Stomach (tissue), 4 donors: ENCODE data around the gene RFT1.

Experiments used
- EP300 ChIP-seq: sonication (generic); formaldehyde crosslinking; IDR thresholded peaks from one replicate; pipeline ENCODE4 v1.6.1; 2017; ENCODE audit warnings: antibody characterized with exemption
- POLR2A ChIP-seq, 4 donors: fragments of 450-650 bp; IDR thresholded peaks; one replicate each; pipeline ENCODE4 v1.6.1; 2016; ENCODE audit warnings: antibody characterized with exemption in 4 of 4, control low read depth in 2 of 4, mild to moderate bottlenecking in 1 of 4, moderate library complexity in 1 of 4
- POLR2AphosphoS5 ChIP-seq, 3 donors: sonication (generic); formaldehyde crosslinking; IDR thresholded peaks; one replicate each; pipeline ENCODE4 v1.6.1; 2016; ENCODE audit warnings: antibody characterized with exemption in 3 of 3
- TF ChIP-seq, protein P1 (sequence below), 7 experiments: fragments of 450-650 bp in 4 of 7; fragments of 200-600 bp in 3 of 7; sonication (generic) in 3 of 7; IDR thresholded peaks; one replicate each; pipeline ENCODE4 v1.5.1; 2016 to 2019; ENCODE audit warnings: antibody characterized with exemption in 7 of 7, control low read depth in 2 of 7, mild to moderate bottlenecking in 1 of 7

DNA sequence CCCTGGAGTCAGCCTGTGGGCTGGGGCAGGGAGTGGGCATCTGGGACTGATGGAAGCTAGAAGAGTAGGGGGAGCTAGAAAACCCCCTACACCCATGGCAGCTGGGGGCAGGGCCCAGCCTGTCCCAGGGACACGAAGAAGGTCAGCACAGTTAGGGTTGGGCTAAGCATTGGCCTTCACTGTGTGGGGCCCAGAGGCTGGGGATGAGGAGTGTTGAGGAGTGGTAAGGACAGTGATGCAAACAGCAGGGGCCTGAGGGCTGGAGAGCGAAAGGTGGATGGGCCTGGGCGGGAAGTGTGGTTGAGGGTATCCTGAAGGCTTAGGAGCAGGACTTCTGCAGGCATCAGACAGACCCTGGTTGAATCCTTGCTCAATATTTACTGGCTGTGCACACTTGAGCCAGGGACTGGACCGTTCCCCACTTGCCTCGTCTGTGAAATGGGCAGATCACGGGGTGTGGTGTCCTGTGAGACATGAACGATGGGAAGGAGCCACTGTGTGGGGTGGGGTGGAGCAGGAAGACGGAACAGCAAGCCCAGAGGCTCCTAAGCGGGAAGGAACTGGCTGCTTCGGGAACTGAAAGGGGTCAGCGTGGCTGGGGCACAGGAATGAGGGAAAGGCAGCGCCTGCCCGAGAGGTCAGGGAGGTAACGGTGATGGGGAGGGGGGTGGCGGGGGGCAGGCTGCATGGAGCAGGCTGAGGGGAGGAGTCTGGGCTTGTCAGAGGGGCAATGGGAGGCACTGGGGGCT is 38.1 kb upstream of the RFT1 start:
- TF ChIP-seq, protein P1, sequence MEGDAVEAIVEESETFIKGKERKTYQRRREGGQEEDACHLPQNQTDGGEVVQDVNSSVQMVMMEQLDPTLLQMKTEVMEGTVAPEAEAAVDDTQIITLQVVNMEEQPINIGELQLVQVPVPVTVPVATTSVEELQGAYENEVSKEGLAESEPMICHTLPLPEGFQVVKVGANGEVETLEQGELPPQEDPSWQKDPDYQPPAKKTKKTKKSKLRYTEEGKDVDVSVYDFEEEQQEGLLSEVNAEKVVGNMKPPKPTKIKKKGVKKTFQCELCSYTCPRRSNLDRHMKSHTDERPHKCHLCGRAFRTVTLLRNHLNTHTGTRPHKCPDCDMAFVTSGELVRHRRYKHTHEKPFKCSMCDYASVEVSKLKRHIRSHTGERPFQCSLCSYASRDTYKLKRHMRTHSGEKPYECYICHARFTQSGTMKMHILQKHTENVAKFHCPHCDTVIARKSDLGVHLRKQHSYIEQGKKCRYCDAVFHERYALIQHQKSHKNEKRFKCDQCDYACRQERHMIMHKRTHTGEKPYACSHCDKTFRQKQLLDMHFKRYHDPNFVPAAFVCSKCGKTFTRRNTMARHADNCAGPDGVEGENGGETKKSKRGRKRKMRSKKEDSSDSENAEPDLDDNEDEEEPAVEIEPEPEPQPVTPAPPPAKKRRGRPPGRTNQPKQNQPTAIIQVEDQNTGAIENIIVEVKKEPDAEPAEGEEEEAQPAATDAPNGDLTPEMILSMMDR (IDR thresholded peaks at IDR 0.05), result no peak
- no peak for TF ChIP-seq POLR2AphosphoS5 (IDR thresholded peaks at IDR 0.05)
- TF ChIP-seq EP300, result no peak
- TF ChIP-seq POLR2A (IDR thresholded peaks at IDR 0.05), result no peak
